NK-92 (cell line): ENCODE data around the gene C4A.
"Not testable (repeated sequence)": the region's sequence is repeated elsewhere in the genome, so short reads cannot be mapped to it uniquely, and the experiment has no call there.

ENCODE experiments used
- DNase-seq: peaks from one replicate; lab custom pipeline; 2025; ENCODE audit not compliant: unreplicated experiment; lab: John Stamatoyannopoulos, UW

C4A gene

GRCh38 chr6:32022100-32022499 lies 40.2 kb downstream of the C4A start:
- not testable (repeated sequence) for DNase-seq

GRCh38 chr6:32028631-32029030 lies 46.8 kb downstream of the C4A start:
- not testable (repeated sequence) for DNase-seq

- not testable (repeated sequence) for DNase-seq
Measured at GRCh38 chr6:32029553-32029952, 47.7 kb downstream of the C4A start.

- DNase-seq = not testable (repeated sequence)
Measured at GRCh38 chr6:32035283-32036013, 53.6 kb downstream of the C4A start.

- DNase-seq = not testable (repeated sequence)
Measured at GRCh38 chr6:32037136-32037535, 55.3 kb downstream of the C4A start.

GRCh38 chr6:32037598-32038524 lies 56.0 kb downstream of the C4A start, which contains the start of gene CYP21A2:
Gene CYP21A2, plus strand, starts transcription at chr6:32038415. Its CDS starts 8 bp downstream, at chr6:32038423.
- not testable (repeated sequence) for DNase-seq

- not testable (repeated sequence) for DNase-seq
Measured at GRCh38 chr6:32038878-32039277, 57.0 kb downstream of the C4A start.

- DNase-seq = not testable (repeated sequence)
Measured at GRCh38 chr6:32039321-32040274, 57.7 kb downstream of the C4A start.

- DNase-seq = not testable (repeated sequence)
Measured at GRCh38 chr6:32040299-32041049, 58.6 kb downstream of the C4A start.

- not testable (repeated sequence) for DNase-seq
Measured at GRCh38 chr6:32041050-32041321, 59.1 kb downstream of the C4A start.

GRCh38 chr6:32041385-32041784 lies 59.5 kb downstream of the C4A start:
- DNase-seq = not testable (repeated sequence)

GRCh38 chr6:32042276-32042675 lies 60.4 kb downstream of the C4A start:
- DNase-seq = not testable (repeated sequence)

GRCh38 chr6:32043589-32044380 lies 61.9 kb downstream of the C4A start:
- DNase-seq = not testable (repeated sequence)

GRCh38 chr6:32044916-32045315 lies 63.1 kb downstream of the C4A start:
- DNase-seq = not testable (repeated sequence)

- no peak for DNase-seq
Measured at GRCh38 chr6:32045811-32046449, 64.1 kb downstream of the C4A start.

GRCh38 chr6:32046450-32047083 lies 64.7 kb downstream of the C4A start:
- DNase-seq = no peak

GRCh38 chr6:32047084-32047478 lies 65.2 kb downstream of the C4A start:
- DNase-seq = no peak

GRCh38 chr6:32047539-32047854 lies 65.6 kb downstream of the C4A start:
- DNase-seq = no peak
